IMR-90 (cell line): ENCODE measurements around the gene SPAG9. TPM values are rescaled to one million over a fixed set of nuclear protein-coding genes. Genes with fewer than 3 reads are reported as not detected.

Experiments
- ATAC-seq: fragments of 200-7000 bp; cut with Tn5 transposase; 2 replicates; pipeline ENCODE4 v1.9.1; 2020; ENCODE audit warnings: low read depth, mild to moderate bottlenecking, moderate library complexity
- BruUV-seq: library from RNA; stranded (reverse); fragments of 400-500 nt; replicated peaks from 2 replicates; lab custom pipeline; 2021; lab: Mats Ljungman, UMichigan
- CTCF ChIA-PET: fragments of 300-600 bp; formaldehyde crosslinking; extraction: SDS; loops from one replicate; lab custom pipeline; 2021; ENCODE audit warnings: antibody characterized with exemption; lab: Yijun Ruan, JAX
- POLR2A ChIA-PET: fragments of 300-600 bp; sonication (Branson Sonifier 250); formaldehyde crosslinking; loops from one replicate; lab custom pipeline; 2022; ENCODE audit warnings: antibody characterized with exemption; ENCODE audit not compliant: unreplicated experiment; lab: Charles Lee
- DNase-seq: peaks from one replicate; pipeline ENCODE4 v3.0.0; 2013
- H2AFZ ChIP-seq: replicated peaks from 2 replicates; pipeline ENCODE3; 2013; ENCODE audit warnings: low read length, mild to moderate bottlenecking; ENCODE audit not compliant: poor library complexity
- H2AK5ac ChIP-seq: 2 replicates; pipeline ENCODE4 v1.6.1; 2013; ENCODE audit warnings: low read depth, low read length, inconsistent platforms
- H2AK9ac ChIP-seq: replicated peaks from 2 replicates; pipeline ENCODE3; 2013; ENCODE audit warnings: mild to moderate bottlenecking, low read depth, low read length, moderate library complexity; ENCODE audit not compliant: poor library complexity
- H2BK120ac ChIP-seq: 2 replicates; pipeline ENCODE4 v1.6.1; 2013; ENCODE audit warnings: low read depth, low read length, inconsistent platforms
- H2BK15ac ChIP-seq: 3 replicates; pipeline ENCODE4 v1.6.1; 2013; ENCODE audit warnings: low read depth, low read length, inconsistent platforms
- H2BK20ac ChIP-seq: 2 replicates; pipeline ENCODE4 v1.6.1; 2013; ENCODE audit warnings: low read depth, mild to moderate bottlenecking, inconsistent platforms, low read length, moderate library complexity
- H2BK5ac ChIP-seq: 2 replicates; pipeline ENCODE4 v1.6.1; 2013; ENCODE audit warnings: mild to moderate bottlenecking, low read depth, low read length, inconsistent platforms; ENCODE audit not compliant: poor library complexity, severe bottlenecking
- H3K14ac ChIP-seq: replicated peaks from 2 replicates; pipeline ENCODE4 v1.6.1; 2013; ENCODE audit warnings: low read depth, low read length, inconsistent platforms
- H3K18ac ChIP-seq: 2 replicates; pipeline ENCODE4 v1.6.1; 2013; ENCODE audit warnings: low read depth, low read length, control low read depth
- H3K23ac ChIP-seq: 2 replicates; pipeline ENCODE4 v1.6.1; 2013; ENCODE audit warnings: low read depth, low read length, inconsistent platforms
- H3K27ac ChIP-seq: 2 replicates; pipeline ENCODE4 v1.5.1; 2013; ENCODE audit warnings: mild to moderate bottlenecking, control low read depth, low read length; ENCODE audit not compliant: insufficient read depth
- H3K27me3 ChIP-seq: 2 replicates; pipeline ENCODE4 v1.6.1; 2013; ENCODE audit warnings: low read length; ENCODE audit not compliant: control insufficient read depth, insufficient read depth
- H3K36me3 ChIP-seq: 2 replicates; pipeline ENCODE4 v1.6.1; 2013; ENCODE audit warnings: low read length, mixed read lengths; ENCODE audit not compliant: control insufficient read depth, insufficient read depth
- H3K4ac ChIP-seq: 2 replicates; pipeline ENCODE4 v1.6.1; 2013; ENCODE audit warnings: low read depth, low read length, inconsistent platforms
- H3K4me1 ChIP-seq: 2 replicates; pipeline ENCODE4 v1.6.1; 2013; ENCODE audit warnings: low read length, mixed read lengths; ENCODE audit not compliant: control insufficient read depth, insufficient read depth
- H3K4me2 ChIP-seq: 2 replicates; pipeline ENCODE4 v1.6.1; 2013; ENCODE audit warnings: low read depth, mild to moderate bottlenecking, control low read depth, low read length, moderate library complexity
- H3K4me3 ChIP-seq: 2 replicates; pipeline ENCODE4 v1.5.1; 2013; ENCODE audit warnings: low read depth, mild to moderate bottlenecking, control low read depth, low read length, moderate library complexity; ENCODE audit not compliant: insufficient read depth
- H3K56ac ChIP-seq: 2 replicates; pipeline ENCODE4 v1.6.1; 2013; ENCODE audit warnings: low read length, inconsistent platforms; ENCODE audit not compliant: insufficient read depth; ENCODE audit errors: extremely low read depth
- H3K79me1 ChIP-seq, 2 experiments: 2 replicates each; pipeline ENCODE4 v1.6.1; 2013; ENCODE audit warnings: low read length in 2 of 2, inconsistent platforms in 1 of 2, low read depth in 1 of 2
- H3K9ac ChIP-seq: 2 replicates; pipeline ENCODE4 v1.6.1; 2013; ENCODE audit warnings: low read depth, low read length, control low read depth
- H3K9me1 ChIP-seq: 2 replicates; pipeline ENCODE4 v1.6.1; 2013; ENCODE audit warnings: low read length, inconsistent platforms; ENCODE audit not compliant: insufficient read depth
- H3K9me3 ChIP-seq: 2 replicates; pipeline ENCODE4 v1.6.1; 2013; ENCODE audit warnings: low read length; ENCODE audit not compliant: control insufficient read depth, insufficient read depth
- H4K20me1 ChIP-seq: 2 replicates; pipeline ENCODE4 v1.6.1; 2013; ENCODE audit warnings: low read length, inconsistent platforms; ENCODE audit not compliant: insufficient read depth
- H4K5ac ChIP-seq: 2 replicates; pipeline ENCODE4 v1.6.1; 2013; ENCODE audit warnings: mild to moderate bottlenecking, low read depth, low read length, control low read depth
- H4K8ac ChIP-seq, 2 experiments: 2 replicates each; pipeline ENCODE4 v1.6.1; 2013; ENCODE audit warnings: low read depth in 2 of 2, low read length in 2 of 2, control low read depth in 1 of 2, inconsistent platforms in 1 of 2
- H4K91ac ChIP-seq: 2 replicates; pipeline ENCODE4 v1.6.1; 2013; ENCODE audit warnings: low read depth, low read length, inconsistent platforms; ENCODE audit not compliant: insufficient read depth
- BHLHE40 ChIP-seq: fragments of 150-350 bp; IDR thresholded peaks from 2 replicates; pipeline ENCODE4 v1.6.1; 2016; ENCODE audit warnings: mild to moderate bottlenecking, low read depth, low read length
- CHD1 ChIP-seq: IDR thresholded peaks from 2 replicates; pipeline ENCODE4 v1.6.1; 2012; ENCODE audit warnings: low read depth, low read length, improper control_type of control experiment
- MAZ ChIP-seq: IDR thresholded peaks from 2 replicates; pipeline ENCODE4 v1.6.1; 2012; ENCODE audit warnings: low read depth, mild to moderate bottlenecking, low read length, improper control_type of control experiment, moderate library complexity, borderline replicate concordance
- MXI1 ChIP-seq: IDR thresholded peaks from 2 replicates; pipeline ENCODE4 v1.6.1; 2012; ENCODE audit warnings: low read depth, mild to moderate bottlenecking, low read length, moderate library complexity, borderline replicate concordance
- NFE2L2 ChIP-seq: fragments of 150-350 bp; IDR thresholded peaks from 2 replicates; pipeline ENCODE4 v1.6.1; 2016; ENCODE audit warnings: low read depth, mild to moderate bottlenecking, low read length
- POLR2A ChIP-seq: IDR thresholded peaks from 2 replicates; pipeline ENCODE4 v1.6.1; 2012; ENCODE audit warnings: mild to moderate bottlenecking, low read depth, low read length
- RAD21 ChIP-seq: IDR thresholded peaks from 2 replicates; pipeline ENCODE4 v1.6.1; 2012; ENCODE audit warnings: low read length, improper control_type of control experiment
- RFX5 ChIP-seq: IDR thresholded peaks from 2 replicates; pipeline ENCODE4 v1.8.0; 2012; ENCODE audit warnings: low read depth, mild to moderate bottlenecking, low read length, moderate library complexity
- SMC3 ChIP-seq: fragments of 150-350 bp; IDR thresholded peaks from 2 replicates; pipeline ENCODE4 v1.6.1; 2016; ENCODE audit warnings: low read depth, mild to moderate bottlenecking, antibody characterized with exemption, low read length, moderate library complexity
- WGBS, 2 experiments: methylation state at CpG; one replicate each; pipeline versions ENCODE4 v1.1.5 to v1.1.7; 2013; ENCODE audit warnings: missing lambda C conversion rate in 2 of 2; ENCODE audit not compliant: insufficient read length in 1 of 2; ENCODE audit errors: extremely low coverage in 2 of 2; 5-methylcytosine and 5-hydroxymethylcytosine counted together
- dilution Hi-C: fragments of 300-500 bp; cut with HindIII; formaldehyde crosslinking; loops from one replicate; pipeline ENCODE4 v1.14.3; 2018; ENCODE audit warnings: low sequenced_read_pairs; ENCODE audit not compliant: unreplicated experiment
- in situ Hi-C: fragments of 300-500 bp; cut with MboI; formaldehyde crosslinking; loops from 3 replicates; pipeline ENCODE4 v1.14.3; 2019; ENCODE audit warnings: low sequenced_read_pairs, inconsistent platforms, mixed read lengths
- intact Hi-C: fragments of 100-400 bp; cut with micrococcal nuclease; formaldehyde crosslinking; loops from 2 replicates; pipeline ENCODE4 v1.10.0; 2022
- polyA plus RNA-seq, 3 experiments: library from polyadenylated mRNA; depleted of rRNA; stranded (reverse); fragments of >200 nt; gene quantifications; 2 replicates each; pipeline ENCODE4 v1.2.3, GENCODE V29; 2012; ENCODE audit warnings: low replicate concordance in 1 of 3
- total RNA-seq: library from RNA; depleted of rRNA; stranded (reverse); fragments of >200 nt; gene quantifications from 2 replicates; pipeline ENCODE4 v1.2.3, GENCODE V29; 2012
- TF ChIP-seq, protein P1 (sequence below): conservative IDR thresholded peaks from 2 replicates; pipeline ENCODE4 v1.5.1; 2012; ENCODE audit warnings: mild to moderate bottlenecking, low read depth, low read length, improper control_type of control experiment
- TF ChIP-seq, protein P2 (sequence below): fragments of 150-350 bp; IDR thresholded peaks from 2 replicates; pipeline ENCODE4 v1.6.1; 2016; ENCODE audit warnings: low read depth, mild to moderate bottlenecking, low read length, moderate library complexity, borderline replicate concordance

The SPAG9 gene
- total and polyA plus RNA-seq, 2 of the 4 experiments (the other 2 are of a cell fraction): 26.7 to 75.5 TPM

DNA sequence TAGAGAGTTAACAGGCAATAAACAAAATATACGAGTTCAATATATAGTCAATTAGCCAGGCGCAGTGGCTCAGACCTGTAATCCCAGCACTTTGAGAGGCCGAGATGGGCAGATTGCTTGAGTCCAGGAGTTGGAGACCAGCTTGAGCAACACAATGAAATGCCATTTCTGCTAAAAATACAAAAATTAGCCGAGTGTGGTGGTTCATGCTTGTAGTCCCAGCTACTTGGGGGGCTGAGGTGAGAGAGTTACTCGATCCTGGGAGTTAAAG, 184.7 kb downstream of the SPAG9 start:
- BruUV-seq: no TSS peak
- intact Hi-C loops (no loop called here), dilution Hi-C loops (no loop called here), in situ Hi-C loops (no loop called here)
- H3K4me3 ChIP-seq: no peak overlapping the region
- 92% methylated on average over 2 of the region's 5 CpGs; no CpG with 5 or more reads in 1 of the 2 experiments for WGBS, 2 experiments
- no peak overlapping the region for H4K8ac ChIP-seq
- H3K23ac ChIP-seq: no peak overlapping the region
- ChIA-PET POLR2A (interaction anchor here (0.5 to 0.9 kb wide), 2 partner anchors 70 to 72 kb away, joined by 3 to 4 read pairs; no protein-coding TSS in a partner anchor), CTCF (interaction anchor here (0.7 to 1.4 kb wide), 2 partner anchors 84 to 452 kb away, joined by 3 read pairs; no protein-coding TSS in a partner anchor)
- no peak overlapping the region for H3K56ac ChIP-seq
- no peak overlapping the region for H3K9ac ChIP-seq
- no peaks in the 10 kb centered on the region for H4K20me1 ChIP-seq
- H3K9me3 ChIP-seq: no peaks in the 10 kb centered on the region
- H2BK120ac ChIP-seq: no peak overlapping the region
- H3K4ac ChIP-seq: no peak overlapping the region
- no peak overlapping the region for H3K27ac ChIP-seq
- DNase-seq: no peak
- no peak for TF ChIP-seq CHD1
- TF ChIP-seq, protein P1, sequence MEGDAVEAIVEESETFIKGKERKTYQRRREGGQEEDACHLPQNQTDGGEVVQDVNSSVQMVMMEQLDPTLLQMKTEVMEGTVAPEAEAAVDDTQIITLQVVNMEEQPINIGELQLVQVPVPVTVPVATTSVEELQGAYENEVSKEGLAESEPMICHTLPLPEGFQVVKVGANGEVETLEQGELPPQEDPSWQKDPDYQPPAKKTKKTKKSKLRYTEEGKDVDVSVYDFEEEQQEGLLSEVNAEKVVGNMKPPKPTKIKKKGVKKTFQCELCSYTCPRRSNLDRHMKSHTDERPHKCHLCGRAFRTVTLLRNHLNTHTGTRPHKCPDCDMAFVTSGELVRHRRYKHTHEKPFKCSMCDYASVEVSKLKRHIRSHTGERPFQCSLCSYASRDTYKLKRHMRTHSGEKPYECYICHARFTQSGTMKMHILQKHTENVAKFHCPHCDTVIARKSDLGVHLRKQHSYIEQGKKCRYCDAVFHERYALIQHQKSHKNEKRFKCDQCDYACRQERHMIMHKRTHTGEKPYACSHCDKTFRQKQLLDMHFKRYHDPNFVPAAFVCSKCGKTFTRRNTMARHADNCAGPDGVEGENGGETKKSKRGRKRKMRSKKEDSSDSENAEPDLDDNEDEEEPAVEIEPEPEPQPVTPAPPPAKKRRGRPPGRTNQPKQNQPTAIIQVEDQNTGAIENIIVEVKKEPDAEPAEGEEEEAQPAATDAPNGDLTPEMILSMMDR: no peak
- TF ChIP-seq MAZ: no peak
- TF ChIP-seq RFX5: no peak
- TF ChIP-seq NFE2L2: no peak
- TF ChIP-seq POLR2A: no peak
- TF ChIP-seq RAD21: no peak
- no peak for TF ChIP-seq SMC3
- no peak for TF ChIP-seq MXI1
- TF ChIP-seq, protein P2, sequence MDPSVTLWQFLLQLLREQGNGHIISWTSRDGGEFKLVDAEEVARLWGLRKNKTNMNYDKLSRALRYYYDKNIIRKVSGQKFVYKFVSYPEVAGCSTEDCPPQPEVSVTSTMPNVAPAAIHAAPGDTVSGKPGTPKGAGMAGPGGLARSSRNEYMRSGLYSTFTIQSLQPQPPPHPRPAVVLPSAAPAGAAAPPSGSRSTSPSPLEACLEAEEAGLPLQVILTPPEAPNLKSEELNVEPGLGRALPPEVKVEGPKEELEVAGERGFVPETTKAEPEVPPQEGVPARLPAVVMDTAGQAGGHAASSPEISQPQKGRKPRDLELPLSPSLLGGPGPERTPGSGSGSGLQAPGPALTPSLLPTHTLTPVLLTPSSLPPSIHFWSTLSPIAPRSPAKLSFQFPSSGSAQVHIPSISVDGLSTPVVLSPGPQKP: no peak
- TF ChIP-seq BHLHE40: no peak
- H3K14ac ChIP-seq: no peak overlapping the region
- H2BK5ac ChIP-seq: no peak overlapping the region
- H2BK20ac ChIP-seq: no peak overlapping the region
- H3K4me2 ChIP-seq: no peak overlapping the region
- no peak overlapping the region for H2BK15ac ChIP-seq
- H2AFZ ChIP-seq: no peak overlapping the region
- no peaks in the 10 kb centered on the region for H3K27me3 ChIP-seq
- H3K18ac ChIP-seq: no peak overlapping the region
- H3K9me1 ChIP-seq: peaks cover 12% of the 10 kb centered on the region
- no peaks in the 10 kb centered on the region for H3K36me3 ChIP-seq
- H3K79me1 ChIP-seq: no peaks in the 10 kb centered on the region
- no peak overlapping the region for H4K5ac ChIP-seq
- no peak overlapping the region for H4K91ac ChIP-seq
- H3K4me1 ChIP-seq: peaks cover 5% of the 10 kb centered on the region; the same call in 1 of the 2 replicates
- no peak for ATAC-seq
- no peak overlapping the region for H2AK9ac ChIP-seq
- no peak overlapping the region for H2AK5ac ChIP-seq
